ENCODE measurements around the gene TNFRSF11A. TPM values are rescaled to one million over a fixed set of nuclear protein-coding genes. Genes with fewer than 3 reads are reported as not detected.

The TNFRSF11A gene
- polyA plus RNA-seq, 4 donors, result 1.9 to 3.1 (median 2.4) TPM

DNA sequence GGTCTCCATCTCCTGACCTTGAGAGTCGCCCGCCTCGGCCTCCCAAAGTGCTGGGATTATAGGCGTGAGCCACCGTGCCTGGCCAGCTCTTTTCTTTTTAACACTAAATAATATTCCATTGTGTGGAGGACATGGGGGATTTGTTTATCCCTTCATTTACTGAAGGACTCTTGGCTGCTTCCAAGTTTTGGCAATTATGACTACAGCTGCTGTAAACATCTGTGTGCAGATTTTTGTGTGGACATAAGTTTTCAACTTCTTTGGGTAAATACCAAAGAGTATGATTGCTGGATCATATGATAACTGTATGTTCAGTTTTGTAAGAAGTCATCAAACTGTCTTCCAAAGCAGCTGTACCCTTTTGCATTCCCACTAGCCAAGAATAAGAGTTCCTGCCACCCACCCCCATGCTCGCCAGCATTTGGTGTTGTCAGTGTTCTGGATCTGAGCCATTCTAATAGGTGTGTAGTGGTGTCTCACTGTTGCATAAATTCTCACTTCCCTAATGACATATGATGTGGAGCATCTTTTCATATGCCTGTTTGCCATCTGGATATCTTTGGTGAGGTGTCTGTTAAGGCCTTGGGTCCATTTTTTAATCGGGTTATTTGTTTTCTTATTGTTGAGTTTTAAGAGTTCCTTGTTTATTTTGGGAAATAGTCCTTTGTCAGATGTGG is 52.2 kb downstream of the TNFRSF11A start:
- no peak for DNase-seq (ENCODE audit: low read depth in 4 of 4, low spot score in 3 of 4)

GRCh38 chr18:62379051-62379450 is 53.9 kb downstream of the TNFRSF11A start:
- no peak for DNase-seq (ENCODE audit: low read depth in 4 of 4, low spot score in 3 of 4)

- DNase-seq (ENCODE audit: low read depth in 4 of 4, low spot score in 3 of 4), result no peak
Observed at GRCh38 chr18:62381373-62381772, 56.3 kb downstream of the TNFRSF11A start.

- no peak for DNase-seq (ENCODE audit: low read depth in 4 of 4, low spot score in 3 of 4)
Observed at GRCh38 chr18:62384068-62384467, 59.0 kb downstream of the TNFRSF11A start.

GRCh38 chr18:62384610-62385097 is 59.5 kb downstream of the TNFRSF11A start:
- DNase-seq (ENCODE audit: low read depth in 4 of 4, low spot score in 3 of 4), result no peak

DNA sequence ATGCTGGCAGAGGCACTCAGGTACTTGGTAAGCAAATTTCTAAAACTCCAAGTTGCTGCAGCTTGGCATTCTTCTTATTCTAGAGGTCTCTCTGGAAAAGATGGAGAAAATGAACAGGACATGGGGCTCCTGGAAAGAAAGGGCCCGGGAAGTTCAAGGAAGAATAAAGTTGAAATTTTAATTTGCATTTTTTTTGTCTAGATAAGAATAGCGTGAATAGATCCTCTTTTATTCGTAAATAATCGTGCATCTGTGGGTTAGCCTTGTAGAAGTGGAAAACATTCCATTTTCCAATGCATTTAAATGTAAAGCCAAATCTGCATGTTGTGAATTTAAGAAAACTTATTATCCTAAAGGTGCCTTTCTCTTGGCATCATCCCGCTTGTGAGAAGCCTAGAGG is 61.0 kb downstream of the TNFRSF11A start:
- DNase-seq (ENCODE audit: low read depth in 4 of 4, low spot score in 3 of 4), result no peak

GRCh38 chr18:62386601-62387000 is 61.5 kb downstream of the TNFRSF11A start:
- no peak for DNase-seq (ENCODE audit: low read depth in 4 of 4, low spot score in 3 of 4)

- DNase-seq (ENCODE audit: low read depth in 4 of 4, low spot score in 3 of 4), result no peak
Observed at GRCh38 chr18:62387257-62387656, 62.1 kb downstream of the TNFRSF11A start.

DNA sequence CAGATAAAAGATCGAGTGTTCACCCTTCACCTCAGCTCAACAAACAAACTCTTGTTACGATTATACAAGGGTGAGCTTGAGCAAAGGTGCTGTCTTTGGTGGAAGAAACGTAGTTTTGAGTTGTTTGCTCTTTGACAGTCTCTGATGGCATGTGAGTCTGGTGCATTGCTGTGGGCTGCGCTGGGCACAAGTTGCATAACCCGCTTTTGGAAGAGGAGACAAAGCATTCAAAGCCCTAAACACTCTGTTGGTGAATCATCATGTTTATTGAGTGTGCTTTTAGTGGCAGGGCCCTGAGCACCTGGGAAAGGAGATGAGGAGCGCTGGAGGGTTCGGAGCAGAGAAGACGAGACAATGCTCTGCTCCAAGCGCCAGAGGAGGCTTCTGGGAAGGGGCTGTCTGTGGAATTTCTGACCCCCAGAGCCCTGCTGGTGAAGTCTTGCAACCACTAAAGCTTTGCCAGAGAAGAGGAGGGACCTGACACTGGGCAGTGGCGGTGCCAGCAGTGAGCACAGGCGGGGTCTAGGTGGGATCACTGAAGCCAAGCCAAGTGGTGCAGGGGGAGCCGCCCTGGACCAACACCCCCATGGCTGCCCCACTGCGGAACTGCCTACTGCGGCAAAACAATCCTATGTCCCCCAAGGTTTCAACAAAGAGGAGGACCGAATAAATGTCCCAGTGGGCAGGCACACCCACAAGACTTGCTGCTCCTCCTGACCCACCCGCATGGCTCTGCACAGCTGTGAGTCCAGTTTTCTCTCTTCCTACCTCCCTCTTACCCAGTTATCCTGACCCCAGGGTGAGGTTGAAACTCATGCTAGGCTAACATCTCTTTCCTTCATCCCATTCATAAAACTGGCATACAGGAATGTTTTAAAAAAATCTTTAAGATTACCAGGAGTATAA is 64.0 kb downstream of the TNFRSF11A start:
- no peak for DNase-seq (ENCODE audit: low read depth in 4 of 4, low spot score in 3 of 4)

- DNase-seq (ENCODE audit: low read depth in 4 of 4, low spot score in 3 of 4), result no peak
Observed at GRCh38 chr18:62389761-62390481, 64.8 kb downstream of the TNFRSF11A start.

DNA sequence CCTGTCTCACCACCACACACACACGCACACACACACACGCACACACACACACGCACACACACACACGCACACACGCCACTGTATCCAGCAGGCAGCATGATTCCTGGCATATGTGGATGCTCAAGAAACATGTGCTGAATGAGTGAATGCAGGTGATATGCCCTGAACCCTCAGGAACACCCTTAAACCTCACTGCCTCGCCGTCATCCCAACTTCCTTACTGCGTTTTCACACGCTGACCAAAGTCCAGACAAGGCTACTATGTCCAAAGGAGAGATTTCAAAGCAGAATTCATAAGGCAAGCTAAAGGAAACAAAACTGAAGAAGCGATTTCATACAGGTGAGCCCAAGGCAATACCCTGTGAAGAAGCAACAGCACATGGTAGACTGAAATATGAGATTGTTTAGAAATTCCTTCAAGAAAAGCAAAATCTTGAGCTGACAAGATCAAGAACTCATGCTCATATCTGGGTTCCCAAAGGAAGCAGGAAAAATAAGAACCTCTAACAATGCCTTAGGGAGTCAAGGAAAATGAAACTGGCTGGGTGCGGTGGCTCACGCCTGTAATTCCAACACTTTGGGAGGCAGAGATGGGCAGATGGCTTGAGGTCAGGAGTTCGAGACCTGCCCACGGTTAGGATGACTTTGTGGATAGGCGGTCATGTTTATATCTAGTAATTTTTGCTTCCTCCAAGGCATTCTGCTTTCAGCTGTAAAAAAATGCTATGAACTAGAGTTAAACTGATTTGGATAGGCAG is 69.1 kb downstream of the TNFRSF11A start:
- DNase-seq (ENCODE audit: low read depth in 4 of 4, low spot score in 3 of 4), result no peak

GRCh38 chr18:62396381-62396780 is 71.3 kb downstream of the TNFRSF11A start:
- DNase-seq (ENCODE audit: low read depth in 4 of 4, low spot score in 3 of 4), result no peak

- no peak for DNase-seq (ENCODE audit: low read depth in 4 of 4, low spot score in 3 of 4)
Observed at GRCh38 chr18:62396967-62397366, 71.9 kb downstream of the TNFRSF11A start.

DNA sequence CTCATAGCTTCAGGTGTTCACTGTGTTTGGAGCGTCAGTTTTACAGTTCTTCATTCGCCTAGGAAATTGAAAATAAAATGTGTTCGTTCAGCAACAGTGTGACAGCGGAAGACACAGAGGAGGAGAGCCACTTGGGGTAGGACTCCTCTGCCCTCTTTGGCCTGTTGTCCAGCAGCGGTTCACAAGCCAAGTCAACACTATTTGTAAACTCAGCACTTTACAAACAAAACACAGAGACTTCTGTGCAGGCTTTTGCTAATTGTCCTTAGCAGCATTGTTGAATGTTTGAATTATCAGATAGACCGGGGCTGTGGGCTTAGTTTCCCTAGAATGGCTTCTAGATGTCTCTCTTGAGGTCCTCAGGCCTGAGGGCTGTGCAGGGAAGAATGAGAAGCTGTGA is 73.2 kb downstream of the TNFRSF11A start:
- no peak for DNase-seq (ENCODE audit: low read depth in 4 of 4, low spot score in 3 of 4)

GRCh38 chr18:62399276-62399675 is 74.2 kb downstream of the TNFRSF11A start:
- DNase-seq (ENCODE audit: low read depth in 4 of 4, low spot score in 3 of 4), result no peak

DNA sequence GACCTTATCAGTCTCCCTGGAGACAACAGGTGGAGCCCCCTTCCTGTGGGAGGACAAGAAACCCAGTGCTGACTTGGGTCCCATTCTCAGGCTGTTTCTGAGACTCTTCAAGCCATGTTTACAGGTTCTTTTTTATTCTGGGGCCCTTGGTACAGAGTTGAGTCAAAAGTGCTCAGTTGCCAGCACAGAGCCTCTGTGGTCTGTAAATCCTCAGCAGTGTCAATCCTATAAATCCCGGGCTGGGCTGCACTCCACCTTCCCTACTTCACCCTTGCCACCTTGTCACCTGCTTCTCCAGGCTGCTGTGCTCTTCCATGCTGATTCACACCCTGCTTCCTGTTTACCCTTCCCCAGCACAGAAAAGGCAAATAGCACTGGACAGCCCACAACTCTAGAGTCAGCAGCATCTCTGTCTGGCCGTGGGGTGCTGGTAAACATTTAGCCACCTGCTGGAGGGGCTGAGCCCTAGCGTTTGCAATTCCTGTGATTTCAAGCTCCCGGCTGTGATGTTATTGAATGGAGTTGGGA is 74.7 kb downstream of the TNFRSF11A start:
- DNase-seq (ENCODE audit: low read depth in 4 of 4, low spot score in 3 of 4), result no peak

GRCh38 chr18:62400916-62401315 is 75.8 kb downstream of the TNFRSF11A start:
- no peak for DNase-seq (ENCODE audit: low read depth in 4 of 4, low spot score in 3 of 4)

DNA sequence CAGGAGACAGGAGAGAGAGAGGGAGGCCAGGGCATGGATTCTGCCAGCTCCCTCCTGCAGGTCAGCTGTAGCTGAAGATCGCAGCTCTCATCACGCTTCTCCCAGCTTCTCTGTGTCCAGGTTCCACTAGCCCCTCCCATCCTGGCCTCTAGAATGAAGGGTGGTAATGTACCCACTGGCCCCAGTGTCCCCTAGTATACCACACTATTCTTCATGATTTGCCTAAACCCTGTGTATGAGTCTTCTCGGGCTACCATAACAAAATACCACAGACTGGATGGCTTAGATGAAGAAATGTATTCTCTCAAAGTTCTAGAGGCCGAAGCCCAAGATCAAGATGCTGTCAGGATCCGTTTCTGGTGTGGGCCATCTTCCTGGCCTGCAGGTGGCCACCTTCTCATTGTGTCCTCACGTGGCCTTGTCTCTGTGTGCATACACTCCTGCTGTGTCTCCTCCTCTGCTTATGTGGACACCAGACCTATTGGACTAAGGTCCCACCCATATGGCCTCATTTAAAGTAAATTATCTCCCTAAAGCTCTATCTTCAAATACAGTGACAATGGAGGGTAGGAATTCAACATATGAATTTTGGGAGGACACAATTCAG is 77.3 kb downstream of the TNFRSF11A start:
- no peak for DNase-seq (ENCODE audit: low read depth in 4 of 4, low spot score in 3 of 4)

DNA sequence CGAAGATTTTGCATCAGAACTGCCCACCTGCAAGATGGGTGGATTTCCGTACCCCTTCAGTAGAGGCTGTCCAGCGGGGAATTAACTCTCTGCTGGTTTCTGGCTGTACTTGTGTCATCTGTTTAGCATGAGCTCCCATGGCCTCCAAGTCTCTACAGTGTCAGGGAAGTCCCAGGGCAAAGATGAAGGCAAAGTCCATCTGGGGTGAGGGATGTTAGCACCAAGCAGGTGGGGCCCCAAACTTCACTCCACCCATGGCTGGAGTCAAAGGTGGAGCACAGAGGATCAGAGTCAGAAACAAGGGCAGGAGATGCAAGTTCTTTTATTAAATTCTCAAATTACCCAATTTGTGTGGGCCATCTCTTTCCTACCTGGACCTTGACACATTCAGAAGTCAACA is 78.0 kb downstream of the TNFRSF11A start:
- DNase-seq (ENCODE audit: low read depth in 4 of 4, low spot score in 3 of 4), result no peak

- DNase-seq (ENCODE audit: low read depth in 4 of 4, low spot score in 3 of 4), result no peak
Observed at GRCh38 chr18:62404881-62405280, 79.8 kb downstream of the TNFRSF11A start.

All from right renal pelvis (tissue), 4 donors.